ENCODE measurements around the gene RPL7A. TPM values are rescaled to one million over a fixed set of nuclear protein-coding genes. Genes with fewer than 3 reads are reported as not detected.
"Not testable (repeated sequence)": the region's sequence is repeated elsewhere in the genome, so short reads cannot be mapped to it uniquely, and the experiment has no call there.

RPL7A gene
- total RNA-seq, 1 donor from 2014 or later: 2,045 TPM

GRCh38 chr9:133331641-133332380 is 16.2 kb upstream of the RPL7A start:
- H3K36me3 Mint-ChIP-seq (ENCODE audit: insufficient read depth): peaks cover 23% of the 10 kb centered on the region
- H3K27me3 Mint-ChIP-seq: no peaks in the 10 kb centered on the region
- no peak overlapping the region for H3K27ac Mint-ChIP-seq
- no peak overlapping the region for H3K4me3 Mint-ChIP-seq (ENCODE audit: low read depth)
- TF ChIP-seq, protein P1, sequence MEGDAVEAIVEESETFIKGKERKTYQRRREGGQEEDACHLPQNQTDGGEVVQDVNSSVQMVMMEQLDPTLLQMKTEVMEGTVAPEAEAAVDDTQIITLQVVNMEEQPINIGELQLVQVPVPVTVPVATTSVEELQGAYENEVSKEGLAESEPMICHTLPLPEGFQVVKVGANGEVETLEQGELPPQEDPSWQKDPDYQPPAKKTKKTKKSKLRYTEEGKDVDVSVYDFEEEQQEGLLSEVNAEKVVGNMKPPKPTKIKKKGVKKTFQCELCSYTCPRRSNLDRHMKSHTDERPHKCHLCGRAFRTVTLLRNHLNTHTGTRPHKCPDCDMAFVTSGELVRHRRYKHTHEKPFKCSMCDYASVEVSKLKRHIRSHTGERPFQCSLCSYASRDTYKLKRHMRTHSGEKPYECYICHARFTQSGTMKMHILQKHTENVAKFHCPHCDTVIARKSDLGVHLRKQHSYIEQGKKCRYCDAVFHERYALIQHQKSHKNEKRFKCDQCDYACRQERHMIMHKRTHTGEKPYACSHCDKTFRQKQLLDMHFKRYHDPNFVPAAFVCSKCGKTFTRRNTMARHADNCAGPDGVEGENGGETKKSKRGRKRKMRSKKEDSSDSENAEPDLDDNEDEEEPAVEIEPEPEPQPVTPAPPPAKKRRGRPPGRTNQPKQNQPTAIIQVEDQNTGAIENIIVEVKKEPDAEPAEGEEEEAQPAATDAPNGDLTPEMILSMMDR (IDR thresholded peaks at IDR 0.05; ENCODE audit: unreplicated experiment): no peak
- DNase-seq (ENCODE audit: low spot score, unreplicated experiment): no peak
- peaks cover 8% of the 10 kb centered on the region for H3K4me1 Mint-ChIP-seq (ENCODE audit: low read depth)
- peaks cover 9% of the 10 kb centered on the region for H3K9me3 Mint-ChIP-seq (ENCODE audit: low read depth)

- Mint-ChIP-seq H3K4me3 (ENCODE audit: low read depth) (no peak overlapping the region), H3K4me1 (ENCODE audit: low read depth) (peaks cover 8% of the 10 kb centered on the region), H3K27ac (no peak overlapping the region), H3K36me3 (ENCODE audit: insufficient read depth) (peaks cover 23% of the 10 kb centered on the region), H3K27me3 (no peaks in the 10 kb centered on the region), H3K9me3 (ENCODE audit: low read depth) (peaks cover 9% of the 10 kb centered on the region)
- DNase-seq (ENCODE audit: low spot score, unreplicated experiment): no peak
- TF ChIP-seq, protein P1 (IDR thresholded peaks at IDR 0.05; ENCODE audit: unreplicated experiment): no peak
These were observed 15.7 kb upstream of the RPL7A start for GRCh38 chr9:133332381-133332730.

DNA sequence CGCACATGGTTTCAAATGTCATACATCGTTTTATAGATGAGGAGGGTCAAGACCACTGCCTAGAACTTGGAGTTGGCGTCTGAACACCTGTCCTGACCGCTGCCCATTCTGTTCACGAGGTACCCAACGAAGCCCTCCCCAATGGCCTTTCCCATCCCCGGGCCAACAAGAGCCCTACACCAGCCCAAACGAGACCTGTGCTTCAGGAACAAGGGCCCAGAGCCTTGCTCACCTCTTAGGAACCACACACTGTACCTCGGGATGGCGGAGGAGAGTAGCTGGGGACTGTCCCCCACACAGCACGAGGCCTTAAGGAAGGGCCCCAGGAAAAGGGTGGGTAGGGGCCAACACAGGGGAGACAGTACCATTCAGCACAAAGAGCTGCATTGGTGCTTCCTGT is 15.0 kb upstream of the RPL7A start:
- peaks cover 23% of the 10 kb centered on the region for H3K36me3 Mint-ChIP-seq (ENCODE audit: insufficient read depth)
- H3K27ac Mint-ChIP-seq: no peak overlapping the region
- peaks cover 8% of the 10 kb centered on the region for H3K4me1 Mint-ChIP-seq (ENCODE audit: low read depth)
- H3K27me3 Mint-ChIP-seq: no peaks in the 10 kb centered on the region
- TF ChIP-seq, protein P1 (IDR thresholded peaks at IDR 0.05; ENCODE audit: unreplicated experiment): no peak
- peaks cover 9% of the 10 kb centered on the region for H3K9me3 Mint-ChIP-seq (ENCODE audit: low read depth)
- no peak overlapping the region for H3K4me3 Mint-ChIP-seq (ENCODE audit: low read depth)
- no peak for DNase-seq (ENCODE audit: low spot score, unreplicated experiment)

DNA sequence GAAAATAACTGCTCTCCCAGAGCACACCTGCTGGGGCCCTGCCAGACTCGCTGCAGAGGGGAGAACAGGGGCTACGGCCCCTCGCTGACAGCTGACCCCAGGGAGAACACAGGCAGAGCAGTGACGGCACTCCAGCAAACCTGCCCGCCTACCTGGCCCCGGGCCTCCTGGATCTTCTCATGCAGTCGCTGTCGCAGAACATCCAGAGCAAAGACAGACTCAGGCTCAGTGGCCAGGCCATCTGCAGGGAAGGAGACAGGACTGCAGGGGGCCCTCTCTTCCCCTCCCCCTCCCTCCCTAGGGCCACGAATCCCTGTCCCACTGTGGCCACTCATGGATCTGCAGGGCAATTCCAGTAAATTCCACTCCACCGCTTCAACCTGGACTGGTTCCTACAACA is 14.5 kb upstream of the RPL7A start:
- Mint-ChIP-seq H3K27ac (no peak overlapping the region), H3K27me3 (no peaks in the 10 kb centered on the region), H3K9me3 (ENCODE audit: low read depth) (peaks cover 6% of the 10 kb centered on the region), H3K4me1 (ENCODE audit: low read depth) (peaks cover 8% of the 10 kb centered on the region), H3K36me3 (ENCODE audit: insufficient read depth) (peaks cover 20% of the 10 kb centered on the region), H3K4me3 (ENCODE audit: low read depth) (no peak overlapping the region)
- TF ChIP-seq, protein P1 (IDR thresholded peaks at IDR 0.05; ENCODE audit: unreplicated experiment): no peak
- DNase-seq (ENCODE audit: low spot score, unreplicated experiment): no peak

- Mint-ChIP-seq H3K4me1 (ENCODE audit: low read depth) (peaks cover 8% of the 10 kb centered on the region), H3K9me3 (ENCODE audit: low read depth) (no peaks in the 10 kb centered on the region), H3K36me3 (ENCODE audit: insufficient read depth) (peaks cover 19% of the 10 kb centered on the region), H3K27ac (no peak overlapping the region), H3K27me3 (no peaks in the 10 kb centered on the region), H3K4me3 (ENCODE audit: low read depth) (peak overlapping the region; percentile 97)
- TF ChIP-seq, protein P1 (IDR thresholded peaks at IDR 0.05; ENCODE audit: unreplicated experiment): no peak
- DNase-seq (ENCODE audit: low spot score, unreplicated experiment): no peak
These were observed 13.9 kb upstream of the RPL7A start for GRCh38 chr9:133334161-133334560.

DNA sequence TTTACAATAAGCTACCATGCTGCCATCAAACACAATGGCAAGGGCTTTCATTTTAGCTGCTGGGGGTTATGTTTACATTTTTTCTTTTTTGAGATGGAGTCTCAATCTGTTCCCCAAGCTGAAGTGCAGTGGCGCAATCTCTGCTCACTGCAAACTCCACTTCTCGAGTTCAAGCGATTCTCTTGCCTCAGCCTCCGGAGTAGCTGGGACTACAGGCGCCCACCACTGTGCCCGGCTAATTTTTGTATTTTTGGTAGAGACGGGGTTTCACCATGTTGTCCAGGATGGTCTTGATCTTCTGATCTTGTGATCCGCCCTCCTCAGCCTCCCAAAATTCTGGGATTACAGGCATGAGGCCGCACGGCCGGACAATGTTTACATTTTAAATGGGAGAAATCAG is 13.1 kb upstream of the RPL7A start:
- H3K4me3 Mint-ChIP-seq (ENCODE audit: low read depth): peak overlapping the region; percentile 97
- H3K9me3 Mint-ChIP-seq (ENCODE audit: low read depth); H3K27ac Mint-ChIP-seq; H3K27me3 Mint-ChIP-seq; DNase-seq (ENCODE audit: low spot score, unreplicated experiment); H3K4me1 Mint-ChIP-seq (ENCODE audit: low read depth): not testable (repeated sequence)
- peaks cover 20% of the 10 kb centered on the region for H3K36me3 Mint-ChIP-seq (ENCODE audit: insufficient read depth)
